HCT116 (cell line): ENCODE results near the gene CCDC138. TPM values are rescaled to one million over a fixed set of nuclear protein-coding genes. Genes with fewer than 3 reads are reported as not detected.

Experiments used
- ATAC-seq: fragments of 200-7000 bp; cut with Tn5 transposase; 2 replicates; pipeline ENCODE4 v1.9.1; 2020; ENCODE audit warnings: mild to moderate bottlenecking, moderate library complexity
- BruUV-seq: library from RNA; stranded (reverse); fragments of 400-500 nt; replicated peaks from 2 replicates; lab custom pipeline; 2021; lab: Mats Ljungman, UMichigan
- CTCF ChIA-PET: fragments of 300-600 bp; sonication (Branson Sonifier 250); formaldehyde crosslinking; loops from one replicate; lab custom pipeline; 2021; ENCODE audit warnings: antibody characterized with exemption; lab: Charles Lee
- POLR2A ChIA-PET: fragments of 300-600, 350-600 bp; sonication (Branson Sonifier 250); formaldehyde crosslinking; loops from one replicate; lab custom pipeline; 2021; ENCODE audit warnings: antibody characterized with exemption; lab: Charles Lee
- RAD21 ChIA-PET, 2 experiments: fragments of 300-600 bp; sonication (Branson Sonifier 250); formaldehyde crosslinking; loops; one replicate each; lab custom pipeline; 2023; ENCODE audit warnings: low total read pairs in 2 of 2; ENCODE audit not compliant: uncharacterized antibody in 2 of 2, unreplicated experiment in 2 of 2, low non-redundant PET in 1 of 2; lab: Charles Lee
- DNase-seq: peaks from one replicate; pipeline ENCODE4 v3.0.0-alpha.2; 2010; ENCODE audit warnings: low read depth, low spot score
- H2AFZ ChIP-seq: fragments of 200-600 bp; shearing (Covaris generic), sonication (generic); 2 replicates; pipeline ENCODE4 v1.6.1; 2017; ENCODE audit warnings: low read depth, mixed run types, mixed read lengths, antibody characterized with exemption, low read length; ENCODE audit not compliant: poor library complexity, severe bottlenecking
- H3K27ac ChIP-seq: 2 replicates; pipeline ENCODE4 v1.5.1; 2012; ENCODE audit warnings: low read depth, low read length
- H3K27me3 ChIP-seq: fragments of 200-600 bp; sonication (generic); 2 replicates; pipeline ENCODE4 v1.6.1; 2016; ENCODE audit warnings: mixed run types, low read length, mixed read lengths; ENCODE audit not compliant: insufficient read depth
- H3K36me3 ChIP-seq, 2 experiments: fragments of 200-500 bp in 1 of 2; fragments of 200-600 bp in 1 of 2; sonication (Bioruptor generic) in 1 of 2; sonication (generic) in 1 of 2; 2 replicates each; pipeline versions ENCODE4 v1.5.1 to v1.6.1; 2014 to 2016; ENCODE audit warnings: low read length in 2 of 2, inconsistent platforms in 1 of 2, mixed read lengths in 1 of 2, mixed run types in 1 of 2; ENCODE audit not compliant: insufficient read depth in 2 of 2, control insufficient read depth in 1 of 2
- H3K4me1 ChIP-seq, 2 experiments: fragments of 200-600 bp in 1 of 2; sonication (generic) in 1 of 2; 2 replicates each; pipeline versions ENCODE4 v1.5.1 to v1.6.1; 2012 to 2017; ENCODE audit warnings: low read length in 2 of 2, inconsistent platforms in 1 of 2, mild to moderate bottlenecking in 1 of 2, mixed read lengths in 1 of 2, mixed run types in 1 of 2, moderate library complexity in 1 of 2; ENCODE audit not compliant: insufficient read depth in 2 of 2, control insufficient read depth in 1 of 2
- H3K4me2 ChIP-seq: fragments of 200-600 bp; sonication (generic); 2 replicates; pipeline ENCODE4 v1.6.1; 2017; ENCODE audit warnings: mixed run types, low read length, mixed read lengths
- H3K4me3 ChIP-seq, 2 experiments: fragments of 200-600 bp in 1 of 2; sonication (generic) in 1 of 2; replicated peaks in 1 of 2; 2 replicates each; pipeline ENCODE4 v1.5.1; 2011 to 2016; ENCODE audit warnings: low read length in 2 of 2, control low read depth in 1 of 2, low read depth in 1 of 2, mild to moderate bottlenecking in 1 of 2, mixed read lengths in 1 of 2, mixed run types in 1 of 2
- H3K79me2 ChIP-seq: fragments of 200-600 bp; sonication (generic); 2 replicates; pipeline ENCODE4 v1.6.1; 2017; ENCODE audit warnings: mild to moderate bottlenecking, mixed run types, low read length, moderate library complexity, mixed read lengths; ENCODE audit not compliant: insufficient read depth
- H3K9ac ChIP-seq: fragments of 200-600 bp; sonication (generic); 2 replicates; pipeline ENCODE4 v1.6.1; 2016; ENCODE audit warnings: low read length, mixed read lengths
- H3K9me2 ChIP-seq: fragments of 200-600 bp; sonication (generic), shearing (Covaris generic); 2 replicates; pipeline ENCODE4 v1.6.1; 2017; ENCODE audit warnings: mixed run types, mild to moderate bottlenecking, moderate library complexity; ENCODE audit not compliant: insufficient read depth
- H3K9me3 ChIP-seq, 2 experiments: fragments of 200-500 bp in 1 of 2; fragments of 200-600 bp in 1 of 2; sonication (Bioruptor generic) in 1 of 2; sonication (generic) in 1 of 2; 2 replicates each; pipeline ENCODE4 v1.6.1; 2014 to 2017; ENCODE audit warnings: low read length in 2 of 2, mixed read lengths in 2 of 2, inconsistent platforms in 1 of 2, low read depth in 1 of 2, mild to moderate bottlenecking in 1 of 2, mixed run types in 1 of 2, moderate library complexity in 1 of 2; ENCODE audit not compliant: control insufficient read depth in 1 of 2, insufficient read depth in 1 of 2
- H4K20me1 ChIP-seq: fragments of 200-600 bp; sonication (generic), shearing (Covaris generic); 2 replicates; pipeline ENCODE4 v1.6.1; 2017; ENCODE audit warnings: mixed run types, mild to moderate bottlenecking, moderate library complexity; ENCODE audit not compliant: insufficient read depth
- CBX3 ChIP-seq: IDR thresholded peaks from 2 replicates; pipeline ENCODE4 v1.6.1; 2012; ENCODE audit warnings: low read depth
- CEBPB ChIP-seq: IDR thresholded peaks from 2 replicates; pipeline ENCODE4 v1.6.1; 2012; ENCODE audit warnings: low read depth
- EGR1 ChIP-seq: IDR thresholded peaks from 2 replicates; pipeline ENCODE4 v1.6.1; 2012; ENCODE audit warnings: low read depth
- ELF1 ChIP-seq: IDR thresholded peaks from 2 replicates; pipeline ENCODE4 v1.6.1; 2012; ENCODE audit warnings: low read depth, borderline replicate concordance
- JUND ChIP-seq: IDR thresholded peaks from 2 replicates; pipeline ENCODE4 v1.6.1; 2012
- POLR2A ChIP-seq: IDR thresholded peaks from 2 replicates; pipeline ENCODE4 v1.7.0; 2011; ENCODE audit warnings: borderline replicate concordance; ENCODE audit not compliant: insufficient read depth, insufficient read length; ENCODE audit errors: extremely low read depth
- SIN3A ChIP-seq: IDR thresholded peaks from 2 replicates; pipeline ENCODE4 v1.6.1; 2012; ENCODE audit warnings: low read depth
- SRF ChIP-seq: IDR thresholded peaks from 2 replicates; pipeline ENCODE4 v1.6.1; 2012; ENCODE audit warnings: low read depth
- YY1 ChIP-seq: IDR thresholded peaks from 2 replicates; pipeline ENCODE4 v1.6.1; 2011; ENCODE audit warnings: low read length, low read depth, moderate library complexity, mild to moderate bottlenecking; ENCODE audit not compliant: insufficient replicate concordance; ENCODE audit errors: extremely low read depth
- ZNF274 ChIP-seq: fragments of 200-500 bp; sonication (Bioruptor generic); IDR thresholded peaks from 2 replicates; pipeline ENCODE4 v1.6.1; 2014; ENCODE audit warnings: mild to moderate bottlenecking, low read depth, low read length, inconsistent platforms
- intact Hi-C: fragments of 100-400 bp; cut with micrococcal nuclease; formaldehyde crosslinking; loops from 2 replicates; pipeline ENCODE4 v1.10.0; 2022
- total RNA-seq: library from RNA; stranded (reverse); gene quantifications from one replicate; pipeline ENCODE4 v1.2.1, GENCODE V29; 2021; ENCODE audit not compliant: unreplicated experiment
- TF ChIP-seq, protein P1 (sequence below): IDR thresholded peaks from 2 replicates; pipeline ENCODE4 v1.6.1; 2011; ENCODE audit warnings: mild to moderate bottlenecking, low read length, moderate library complexity; ENCODE audit not compliant: insufficient replicate concordance; ENCODE audit errors: extremely low read depth
- TF ChIP-seq, protein P2 (sequence below): IDR thresholded peaks from 2 replicates; pipeline ENCODE4 v1.6.1; 2012
- TF ChIP-seq, protein P3 (sequence below): IDR thresholded peaks from 2 replicates; pipeline ENCODE4 v1.6.1; 2012
- TF ChIP-seq, protein P4 (sequence below): IDR thresholded peaks from 2 replicates; pipeline ENCODE4 v1.6.1; 2012; ENCODE audit warnings: low read depth
- TF ChIP-seq, protein P5 (sequence below), 3 experiments: fragments of 200-600 bp in 1 of 3; sonication (generic) in 1 of 3; IDR thresholded peaks in 2 of 3; conservative IDR thresholded peaks in 1 of 3; 2 replicates each; pipeline ENCODE4 v1.5.1; 2012 to 2017; ENCODE audit warnings: low read depth in 2 of 3, low read length in 2 of 3, antibody characterized with exemption in 1 of 3, borderline replicate concordance in 1 of 3, control low read depth in 1 of 3, mild to moderate bottlenecking in 1 of 3, mixed read lengths in 1 of 3, mixed run types in 1 of 3, moderate library complexity in 1 of 3; ENCODE audit not compliant: insufficient read depth in 1 of 3

Gene CCDC138
- total RNA-seq, 1 experiment from 2014 or later, result 13.4 TPM

DNA sequence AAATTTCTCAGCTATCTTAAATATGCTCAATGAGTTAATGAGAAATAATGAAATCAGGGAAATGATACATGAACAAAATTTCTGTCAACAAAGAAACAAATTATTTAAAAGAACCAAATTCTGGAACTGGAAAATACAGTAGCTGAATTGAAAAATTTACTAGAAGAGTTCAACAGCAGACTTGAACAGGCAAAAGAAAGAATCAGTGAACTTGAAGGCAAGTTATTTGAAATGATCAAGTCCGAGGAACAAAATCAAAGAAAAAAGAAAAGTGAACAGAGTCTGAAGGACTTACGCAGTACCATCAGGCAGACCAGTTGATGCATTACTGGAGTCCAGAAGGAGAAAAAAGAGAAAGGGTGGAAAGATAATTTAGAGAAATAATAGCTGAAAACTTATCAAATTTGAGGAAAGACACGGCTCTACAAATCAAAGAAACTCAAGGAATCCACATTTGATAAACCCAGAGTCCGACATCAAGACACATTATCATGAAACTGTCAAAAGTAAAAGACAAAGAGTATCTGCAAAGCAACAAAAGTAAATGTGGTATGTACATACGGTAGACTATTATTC is 83.6 kb downstream of the CCDC138 start:
- TF ChIP-seq, protein P1, sequence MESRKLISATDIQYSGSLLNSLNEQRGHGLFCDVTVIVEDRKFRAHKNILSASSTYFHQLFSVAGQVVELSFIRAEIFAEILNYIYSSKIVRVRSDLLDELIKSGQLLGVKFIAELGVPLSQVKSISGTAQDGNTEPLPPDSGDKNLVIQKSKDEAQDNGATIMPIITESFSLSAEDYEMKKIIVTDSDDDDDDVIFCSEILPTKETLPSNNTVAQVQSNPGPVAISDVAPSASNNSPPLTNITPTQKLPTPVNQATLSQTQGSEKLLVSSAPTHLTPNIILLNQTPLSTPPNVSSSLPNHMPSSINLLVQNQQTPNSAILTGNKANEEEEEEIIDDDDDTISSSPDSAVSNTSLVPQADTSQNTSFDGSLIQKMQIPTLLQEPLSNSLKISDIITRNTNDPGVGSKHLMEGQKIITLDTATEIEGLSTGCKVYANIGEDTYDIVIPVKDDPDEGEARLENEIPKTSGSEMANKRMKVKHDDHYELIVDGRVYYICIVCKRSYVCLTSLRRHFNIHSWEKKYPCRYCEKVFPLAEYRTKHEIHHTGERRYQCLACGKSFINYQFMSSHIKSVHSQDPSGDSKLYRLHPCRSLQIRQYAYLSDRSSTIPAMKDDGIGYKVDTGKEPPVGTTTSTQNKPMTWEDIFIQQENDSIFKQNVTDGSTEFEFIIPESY, result no peak
- no peak for TF ChIP-seq ELF1
- TF ChIP-seq, protein P2, sequence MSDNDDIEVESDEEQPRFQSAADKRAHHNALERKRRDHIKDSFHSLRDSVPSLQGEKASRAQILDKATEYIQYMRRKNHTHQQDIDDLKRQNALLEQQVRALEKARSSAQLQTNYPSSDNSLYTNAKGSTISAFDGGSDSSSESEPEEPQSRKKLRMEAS, result no peak
- TF ChIP-seq, protein P3, sequence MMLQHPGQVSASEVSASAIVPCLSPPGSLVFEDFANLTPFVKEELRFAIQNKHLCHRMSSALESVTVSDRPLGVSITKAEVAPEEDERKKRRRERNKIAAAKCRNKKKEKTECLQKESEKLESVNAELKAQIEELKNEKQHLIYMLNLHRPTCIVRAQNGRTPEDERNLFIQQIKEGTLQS, result no peak
- TF ChIP-seq POLR2A, result no peak
- TF ChIP-seq SRF, result no peak
- TF ChIP-seq, protein P4, sequence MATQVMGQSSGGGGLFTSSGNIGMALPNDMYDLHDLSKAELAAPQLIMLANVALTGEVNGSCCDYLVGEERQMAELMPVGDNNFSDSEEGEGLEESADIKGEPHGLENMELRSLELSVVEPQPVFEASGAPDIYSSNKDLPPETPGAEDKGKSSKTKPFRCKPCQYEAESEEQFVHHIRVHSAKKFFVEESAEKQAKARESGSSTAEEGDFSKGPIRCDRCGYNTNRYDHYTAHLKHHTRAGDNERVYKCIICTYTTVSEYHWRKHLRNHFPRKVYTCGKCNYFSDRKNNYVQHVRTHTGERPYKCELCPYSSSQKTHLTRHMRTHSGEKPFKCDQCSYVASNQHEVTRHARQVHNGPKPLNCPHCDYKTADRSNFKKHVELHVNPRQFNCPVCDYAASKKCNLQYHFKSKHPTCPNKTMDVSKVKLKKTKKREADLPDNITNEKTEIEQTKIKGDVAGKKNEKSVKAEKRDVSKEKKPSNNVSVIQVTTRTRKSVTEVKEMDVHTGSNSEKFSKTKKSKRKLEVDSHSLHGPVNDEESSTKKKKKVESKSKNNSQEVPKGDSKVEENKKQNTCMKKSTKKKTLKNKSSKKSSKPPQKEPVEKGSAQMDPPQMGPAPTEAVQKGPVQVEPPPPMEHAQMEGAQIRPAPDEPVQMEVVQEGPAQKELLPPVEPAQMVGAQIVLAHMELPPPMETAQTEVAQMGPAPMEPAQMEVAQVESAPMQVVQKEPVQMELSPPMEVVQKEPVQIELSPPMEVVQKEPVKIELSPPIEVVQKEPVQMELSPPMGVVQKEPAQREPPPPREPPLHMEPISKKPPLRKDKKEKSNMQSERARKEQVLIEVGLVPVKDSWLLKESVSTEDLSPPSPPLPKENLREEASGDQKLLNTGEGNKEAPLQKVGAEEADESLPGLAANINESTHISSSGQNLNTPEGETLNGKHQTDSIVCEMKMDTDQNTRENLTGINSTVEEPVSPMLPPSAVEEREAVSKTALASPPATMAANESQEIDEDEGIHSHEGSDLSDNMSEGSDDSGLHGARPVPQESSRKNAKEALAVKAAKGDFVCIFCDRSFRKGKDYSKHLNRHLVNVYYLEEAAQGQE, result no peak
- TF ChIP-seq EGR1, result no peak
- TF ChIP-seq SIN3A, result no peak
- TF ChIP-seq ZNF274, result no peak
- TF ChIP-seq YY1, result no peak
- TF ChIP-seq CEBPB, result no peak
- no peak for TF ChIP-seq CBX3
- no peak for TF ChIP-seq JUND
- TF ChIP-seq, protein P5, sequence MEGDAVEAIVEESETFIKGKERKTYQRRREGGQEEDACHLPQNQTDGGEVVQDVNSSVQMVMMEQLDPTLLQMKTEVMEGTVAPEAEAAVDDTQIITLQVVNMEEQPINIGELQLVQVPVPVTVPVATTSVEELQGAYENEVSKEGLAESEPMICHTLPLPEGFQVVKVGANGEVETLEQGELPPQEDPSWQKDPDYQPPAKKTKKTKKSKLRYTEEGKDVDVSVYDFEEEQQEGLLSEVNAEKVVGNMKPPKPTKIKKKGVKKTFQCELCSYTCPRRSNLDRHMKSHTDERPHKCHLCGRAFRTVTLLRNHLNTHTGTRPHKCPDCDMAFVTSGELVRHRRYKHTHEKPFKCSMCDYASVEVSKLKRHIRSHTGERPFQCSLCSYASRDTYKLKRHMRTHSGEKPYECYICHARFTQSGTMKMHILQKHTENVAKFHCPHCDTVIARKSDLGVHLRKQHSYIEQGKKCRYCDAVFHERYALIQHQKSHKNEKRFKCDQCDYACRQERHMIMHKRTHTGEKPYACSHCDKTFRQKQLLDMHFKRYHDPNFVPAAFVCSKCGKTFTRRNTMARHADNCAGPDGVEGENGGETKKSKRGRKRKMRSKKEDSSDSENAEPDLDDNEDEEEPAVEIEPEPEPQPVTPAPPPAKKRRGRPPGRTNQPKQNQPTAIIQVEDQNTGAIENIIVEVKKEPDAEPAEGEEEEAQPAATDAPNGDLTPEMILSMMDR (IDR thresholded peaks at IDR 0.05 in 2 of 3, conservative IDR thresholded peaks at IDR 0.05 in 1 of 3; ENCODE audit: borderline replicate concordance in 1 of 3, insufficient read depth in 1 of 3, low read depth in 2 of 3, low read length in 2 of 3), result no peak
- 0 out of 4 replicates have a peak, but pooled peaks cover 0 to 9% of the 10 kb centered on the region in 2 experiments for H3K36me3 ChIP-seq
- H3K4me2 ChIP-seq, result no peak overlapping the region
- H3K9me2 ChIP-seq, result no peaks in the 10 kb centered on the region
- no peak overlapping the region for H3K4me3 ChIP-seq
- ChIA-PET CTCF (no interaction called here), RAD21 (no interaction called here), POLR2A (no interaction called here)
- intact Hi-C loops, result no loop called here
- H3K9ac ChIP-seq, result no peak overlapping the region
- H2AFZ ChIP-seq, result no peak overlapping the region
- H3K27ac ChIP-seq, result no peak overlapping the region
- no peaks in the 10 kb centered on the region for H4K20me1 ChIP-seq
- H3K9me3 ChIP-seq, result no peaks in the 10 kb centered on the region; a peak in 1 of 4 replicates
- H3K79me2 ChIP-seq, result no peaks in the 10 kb centered on the region
- no peak for DNase-seq
- no peaks in the 10 kb centered on the region for H3K27me3 ChIP-seq
- no peaks in the 10 kb centered on the region for H3K4me1 ChIP-seq
- no peak for ATAC-seq
- BruUV-seq, result no TSS peak
